Measurements from ENCODE around the gene EFR3B.

EFR3B gene

DNA sequence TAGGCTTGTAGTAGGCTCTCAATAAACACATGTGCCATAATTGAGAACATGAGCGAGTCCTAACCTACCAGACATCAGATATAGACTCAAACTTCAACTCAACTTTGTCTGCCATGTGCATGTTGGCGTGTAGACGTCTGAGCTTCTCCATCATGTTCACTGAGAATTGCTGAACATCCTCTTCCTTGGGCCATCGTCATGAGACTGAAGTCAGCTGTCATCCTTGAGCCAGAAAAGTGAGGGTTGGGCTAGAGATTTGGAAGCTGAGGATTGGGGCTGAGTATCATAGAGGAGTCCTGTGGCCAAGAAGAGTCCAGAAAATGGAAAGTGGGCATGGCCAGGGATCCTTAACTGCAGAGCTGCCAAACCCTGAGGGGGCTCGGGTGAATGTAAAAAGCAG, 7.8 kb upstream of the EFR3B start:
- no peak for DNase-seq (ENCODE audit: low read depth, low spot score)

DNA sequence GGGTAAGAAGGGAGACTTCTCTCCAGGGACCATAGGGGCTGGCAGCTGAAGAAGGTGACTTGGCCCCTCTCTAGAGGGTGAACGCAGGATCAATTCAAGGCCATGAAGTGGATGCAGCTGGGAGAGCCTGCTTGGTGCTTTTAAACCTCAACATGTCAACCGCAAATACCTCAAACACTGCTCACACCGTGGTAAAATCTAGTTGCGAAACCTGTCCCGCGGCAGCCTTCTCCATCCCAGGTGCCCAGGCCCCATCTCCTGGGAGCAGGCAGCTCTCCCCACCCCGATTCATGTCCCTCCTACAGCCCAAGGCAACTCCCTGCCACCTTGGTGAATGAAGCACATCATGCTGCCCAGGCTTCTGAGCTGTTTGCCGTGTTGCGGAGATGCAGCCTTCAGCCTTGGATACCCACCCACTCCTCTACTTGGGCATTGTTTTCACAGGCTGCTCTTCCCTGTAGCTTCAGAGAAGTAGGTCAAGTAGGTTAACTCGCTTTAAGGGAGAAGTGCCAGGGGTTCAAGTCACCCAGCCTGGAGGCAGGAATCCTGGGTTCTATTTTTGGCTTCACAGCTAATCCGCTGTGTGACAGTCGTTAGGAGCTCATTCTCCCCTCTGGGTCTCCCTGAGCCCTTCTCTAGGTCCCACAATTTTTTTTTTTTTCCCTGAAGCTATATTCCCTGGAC, 6.2 kb upstream of the EFR3B start:
- no peak for DNase-seq (ENCODE audit: low read depth, low spot score)

DNA sequence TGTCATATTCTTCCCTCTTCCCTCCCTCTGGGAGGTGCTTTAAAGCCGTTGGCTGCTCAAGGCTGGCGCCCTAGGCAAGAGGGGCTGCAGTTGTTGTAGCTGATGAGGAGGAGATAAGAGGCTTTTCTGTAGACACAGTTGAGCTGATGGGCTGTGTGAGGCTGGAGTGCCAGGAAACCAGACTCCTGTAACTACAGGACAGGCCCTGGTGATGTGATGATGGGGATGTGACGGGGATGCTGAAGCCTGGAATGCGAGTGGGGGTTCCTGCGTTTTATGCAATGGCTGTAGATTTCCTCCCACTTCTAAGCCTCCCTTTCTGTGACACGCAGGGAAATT, 5.7 kb upstream of the EFR3B start:
- DNase-seq (ENCODE audit: low read depth, low spot score), result no peak

DNA sequence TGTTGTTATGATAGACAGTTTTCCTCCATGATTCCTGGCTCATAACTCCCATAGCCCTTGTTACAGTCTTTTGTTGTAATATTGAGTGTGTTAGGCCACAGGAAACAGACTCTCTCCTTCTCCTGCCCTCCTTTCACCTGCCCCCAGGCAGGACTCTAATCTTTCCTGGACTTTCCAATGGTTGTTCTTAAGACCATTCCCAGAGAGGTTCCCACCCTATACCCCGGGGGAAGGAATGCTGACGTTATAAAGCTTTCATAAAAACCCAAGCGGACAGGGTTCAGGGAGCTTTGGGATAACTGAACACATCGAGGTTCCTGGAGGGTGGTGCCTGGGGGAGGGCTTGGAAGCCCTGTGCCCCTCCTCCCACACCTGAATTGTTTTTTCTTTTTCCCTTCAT, 2.8 kb upstream of the EFR3B start:
- DNase-seq (ENCODE audit: low read depth, low spot score), result no peak

DNA sequence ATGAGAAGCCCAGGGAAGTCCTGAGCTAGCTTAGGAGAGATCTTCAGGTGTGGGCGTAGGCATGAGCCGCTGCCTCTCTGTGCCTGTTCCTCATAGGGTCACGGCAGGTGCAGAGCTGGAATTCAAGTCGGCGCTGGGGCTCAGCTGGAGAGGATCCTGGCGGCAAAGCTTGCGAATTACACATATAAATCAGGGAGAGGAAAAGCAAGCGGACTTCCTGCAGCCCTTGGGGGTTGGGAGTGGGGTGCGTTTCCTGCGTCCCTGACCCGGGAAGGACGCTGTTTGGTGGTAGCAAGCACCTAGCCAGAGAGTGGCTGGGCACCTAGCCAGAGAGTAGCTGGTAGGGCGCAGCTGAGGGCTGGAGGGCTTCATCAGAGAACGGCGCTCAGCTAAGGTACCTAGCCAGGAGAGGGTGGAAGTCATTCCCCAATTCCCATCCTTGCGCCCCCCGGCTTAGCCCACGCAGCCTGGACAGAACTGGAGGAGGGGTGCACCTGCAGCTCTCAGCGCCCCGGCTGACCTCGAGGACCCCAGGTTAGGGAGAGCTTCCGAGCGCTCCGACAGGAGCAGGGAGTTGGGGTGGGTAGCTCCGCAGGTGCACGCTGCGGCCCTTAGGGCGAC, 459 bp upstream of the EFR3B start:
- no peak for DNase-seq (ENCODE audit: low read depth, low spot score)

DNA sequence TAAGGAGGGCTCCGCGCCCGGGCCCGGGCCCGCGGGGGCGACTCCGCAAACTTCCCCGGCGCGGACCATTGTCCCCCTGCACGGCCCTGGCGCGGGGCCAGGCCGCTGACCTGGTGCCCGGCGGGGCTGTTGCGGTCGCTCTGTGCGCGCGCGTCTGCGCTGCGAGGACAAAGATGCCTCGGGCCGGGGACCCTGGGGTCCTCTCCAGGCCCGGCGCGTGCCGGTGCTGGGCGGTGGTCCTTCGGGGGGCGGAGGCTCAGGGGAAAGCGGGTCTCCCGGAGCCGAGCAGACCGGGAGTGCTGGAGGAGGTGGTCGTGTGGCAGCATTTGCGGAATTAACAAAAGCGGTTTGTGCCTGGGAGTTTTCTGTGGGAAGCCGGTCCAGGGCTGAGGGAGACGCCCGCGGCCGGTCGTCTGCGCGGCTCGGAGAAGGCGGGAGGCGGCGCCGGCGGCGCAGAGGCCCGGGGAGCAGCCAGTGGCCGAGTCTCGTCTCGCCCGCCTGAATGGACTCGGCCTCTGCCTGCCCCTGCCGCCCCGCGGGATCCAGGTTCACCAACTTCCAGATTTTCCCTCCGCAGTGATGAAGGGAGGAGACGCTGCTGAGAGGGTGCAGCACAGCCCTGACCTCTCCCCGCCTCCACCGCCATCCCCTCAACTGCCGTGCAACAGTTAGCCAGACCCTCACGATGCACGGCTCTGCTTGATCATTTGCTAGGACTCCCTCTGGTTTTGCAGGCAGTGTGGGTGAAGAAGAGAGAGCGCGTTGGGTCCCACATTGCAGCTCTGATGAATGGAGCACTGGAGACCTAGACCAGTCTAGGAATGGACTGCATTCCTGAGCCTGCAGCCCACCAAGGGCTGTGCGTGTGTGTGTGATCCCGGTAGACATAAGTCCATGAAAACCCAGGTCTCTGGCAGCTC, 705 bp downstream of the EFR3B start:
- DNase-seq (ENCODE audit: low read depth, low spot score), result no peak

DNA sequence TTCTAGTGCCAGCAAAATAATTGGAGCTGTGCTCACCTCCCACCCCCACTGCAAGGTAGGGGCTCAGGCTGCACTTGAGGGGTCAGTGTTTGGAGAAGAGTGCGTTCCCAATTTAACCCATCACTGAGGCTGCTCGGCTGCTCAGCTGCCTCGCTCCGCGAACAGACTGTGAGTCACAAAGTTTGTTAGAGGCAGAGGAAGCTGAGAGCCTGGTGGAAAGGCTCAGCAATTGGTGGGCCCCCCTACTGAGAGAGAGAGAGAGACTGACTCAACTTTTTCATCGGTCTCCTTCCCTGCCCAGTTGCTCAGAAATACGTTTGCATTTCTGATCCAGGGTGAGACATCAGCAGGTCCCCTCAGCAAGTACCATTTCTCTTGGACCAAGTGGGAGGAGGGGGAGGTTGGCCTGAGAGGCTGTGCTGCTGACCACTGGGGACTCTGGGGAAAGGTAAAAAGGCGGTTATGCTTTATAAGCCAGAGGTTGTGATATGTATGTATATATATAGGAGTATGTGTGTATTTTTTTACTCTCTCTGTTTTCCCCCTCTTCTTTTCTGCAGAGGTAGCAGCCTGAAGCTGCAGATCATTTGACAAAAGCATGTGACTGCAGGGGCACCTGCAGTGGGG, 1.5 kb downstream of the EFR3B start:
- no peak for DNase-seq (ENCODE audit: low read depth, low spot score)

DNA sequence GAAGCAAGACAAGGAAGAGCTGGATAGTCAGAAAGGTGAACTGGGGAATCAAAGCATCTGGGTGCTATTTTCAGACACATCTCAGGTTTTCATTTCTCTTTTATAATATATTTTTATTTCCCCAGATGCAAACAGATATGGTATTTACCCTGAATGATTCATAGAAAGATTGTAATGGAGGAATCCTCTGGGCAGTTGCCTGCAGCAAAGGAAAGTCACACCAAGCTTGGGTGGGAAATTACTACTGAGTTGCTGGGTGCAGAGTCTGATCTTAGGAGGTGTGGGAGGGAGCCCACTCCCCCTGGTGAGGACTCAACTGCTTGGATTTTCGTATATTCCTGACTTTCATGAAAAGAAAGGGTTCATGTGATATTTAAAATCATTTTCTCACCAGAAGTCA, 2.1 kb downstream of the EFR3B start:
- no peak for DNase-seq (ENCODE audit: low read depth, low spot score)

DNA sequence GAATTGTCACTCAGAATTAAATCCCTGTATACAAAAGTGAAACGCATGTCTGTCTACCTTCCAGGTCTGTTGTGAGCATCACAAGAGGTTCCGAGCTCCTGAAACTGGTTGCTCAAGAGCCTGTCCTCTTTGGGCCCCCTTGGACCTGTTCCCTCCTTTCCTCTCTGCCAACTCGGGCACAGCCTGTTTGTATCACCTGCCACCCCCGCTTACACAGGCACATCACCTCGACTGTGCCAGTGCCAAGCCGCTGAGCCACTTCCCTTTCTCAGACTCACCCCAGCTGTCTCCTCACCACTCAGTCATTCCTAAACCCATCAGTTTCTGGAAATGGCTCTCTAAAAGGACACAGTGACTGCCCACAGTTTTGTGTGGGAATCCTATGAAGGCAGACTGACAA, 3.1 kb downstream of the EFR3B start:
- DNase-seq (ENCODE audit: low read depth, low spot score), result no peak

DNA sequence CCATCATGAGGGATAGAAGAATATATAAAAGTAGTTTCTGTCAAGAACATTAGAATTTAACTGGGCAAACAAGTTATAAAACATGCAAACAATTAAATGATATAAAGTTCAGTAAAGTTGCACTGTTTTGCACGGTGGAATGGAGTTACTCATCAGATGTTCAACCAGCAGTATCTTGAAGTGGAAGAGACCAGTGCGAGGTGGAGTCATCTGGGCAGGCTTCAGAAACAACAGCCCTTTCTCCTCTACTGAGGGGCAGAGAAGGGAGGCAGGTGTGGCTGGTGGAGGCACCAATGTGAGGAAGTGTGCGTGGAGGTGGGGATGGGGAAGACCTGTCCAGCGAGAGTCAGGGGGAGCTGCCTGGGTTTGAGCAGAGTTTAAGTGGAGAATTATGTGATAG, 7.5 kb downstream of the EFR3B start:
- DNase-seq (ENCODE audit: low read depth, low spot score), result no peak

DNA sequence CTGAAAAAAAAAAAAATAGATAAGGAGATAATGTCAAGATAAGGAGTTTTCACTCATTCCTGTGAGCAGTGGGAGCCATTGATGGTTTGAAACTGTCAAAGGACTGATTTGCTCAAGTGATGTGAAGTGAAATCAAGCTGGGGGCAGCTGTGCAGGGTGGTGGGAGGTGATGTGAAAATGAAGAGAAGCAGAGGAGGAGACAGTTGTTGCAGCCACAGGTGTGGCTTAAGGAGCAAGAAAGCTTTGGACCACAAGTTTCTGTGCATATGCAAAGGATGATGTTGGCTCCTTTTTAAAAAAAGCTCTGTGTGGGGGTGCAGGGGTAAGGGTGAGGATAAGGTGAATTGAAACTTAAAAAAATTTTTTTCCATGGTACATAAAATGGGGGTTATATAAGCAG, 8.3 kb downstream of the EFR3B start:
- no peak for DNase-seq (ENCODE audit: low read depth, low spot score)

DNA sequence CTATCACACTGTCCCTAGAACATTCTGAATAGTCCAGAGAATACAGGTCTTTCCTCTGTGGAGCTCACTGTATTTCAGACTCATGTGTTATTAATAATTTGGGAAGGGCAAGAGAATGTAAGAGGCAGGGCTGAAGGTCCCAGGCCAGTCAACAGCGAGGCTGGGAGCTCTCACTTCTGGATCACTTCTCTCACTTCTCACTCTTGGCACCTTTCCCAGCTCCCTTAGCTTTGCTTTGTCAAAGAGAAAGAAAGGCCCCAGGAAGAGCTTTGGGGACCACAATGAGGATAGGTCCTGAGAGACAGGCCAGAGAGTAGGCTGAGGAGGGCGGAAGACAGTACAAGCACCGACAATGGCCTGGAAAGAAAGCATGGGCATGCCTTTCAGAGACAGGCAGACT, 11.2 kb downstream of the EFR3B start:
- no peak for DNase-seq (ENCODE audit: low read depth, low spot score)

DNA sequence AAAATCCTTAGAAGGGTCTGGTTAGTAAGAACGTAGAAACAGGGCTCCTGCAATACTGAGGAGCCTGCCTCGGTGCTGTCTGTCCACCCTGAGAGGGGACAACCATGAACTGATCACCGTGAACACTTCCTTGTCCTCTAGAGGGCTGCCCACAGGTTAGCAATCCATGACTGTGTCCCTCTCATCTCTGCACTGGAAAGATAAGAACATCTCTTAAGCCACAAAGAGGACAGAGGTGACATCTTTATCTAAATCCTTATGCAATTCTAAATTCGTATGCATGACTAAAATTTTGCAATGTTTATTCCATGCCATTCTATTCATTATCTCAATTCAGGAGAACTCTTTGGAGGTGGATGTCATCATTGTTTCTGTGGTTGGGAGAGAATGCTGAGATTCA, 12.8 kb downstream of the EFR3B start:
- DNase-seq (ENCODE audit: low read depth, low spot score), result no peak

DNA sequence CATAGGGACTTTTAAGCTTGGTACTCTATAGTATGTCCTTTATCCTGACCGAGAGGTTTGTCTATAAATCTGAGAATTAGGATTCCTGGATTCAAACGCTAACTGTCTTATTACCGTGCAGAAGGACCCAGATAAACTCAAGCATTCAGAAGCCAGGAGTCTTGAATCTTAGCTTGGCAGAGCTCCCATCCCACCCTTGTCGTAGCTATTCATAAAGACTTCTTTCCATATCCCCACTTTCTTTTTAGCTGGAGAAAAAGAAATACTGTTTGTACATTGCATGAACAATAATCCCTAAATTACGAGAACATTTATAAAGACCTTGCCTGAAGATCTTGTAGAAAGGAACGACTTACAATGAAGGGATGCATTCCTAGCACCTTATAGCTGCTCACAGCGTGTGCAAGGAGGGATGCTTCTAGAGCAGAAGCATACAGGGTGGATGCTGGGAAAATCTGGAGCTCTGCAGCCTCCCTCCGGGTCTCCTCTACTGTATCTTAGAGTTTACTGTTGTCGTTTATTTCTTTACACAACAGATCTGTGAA, 13.6 kb downstream of the EFR3B start:
- no peak for DNase-seq (ENCODE audit: low read depth, low spot score)

DNA sequence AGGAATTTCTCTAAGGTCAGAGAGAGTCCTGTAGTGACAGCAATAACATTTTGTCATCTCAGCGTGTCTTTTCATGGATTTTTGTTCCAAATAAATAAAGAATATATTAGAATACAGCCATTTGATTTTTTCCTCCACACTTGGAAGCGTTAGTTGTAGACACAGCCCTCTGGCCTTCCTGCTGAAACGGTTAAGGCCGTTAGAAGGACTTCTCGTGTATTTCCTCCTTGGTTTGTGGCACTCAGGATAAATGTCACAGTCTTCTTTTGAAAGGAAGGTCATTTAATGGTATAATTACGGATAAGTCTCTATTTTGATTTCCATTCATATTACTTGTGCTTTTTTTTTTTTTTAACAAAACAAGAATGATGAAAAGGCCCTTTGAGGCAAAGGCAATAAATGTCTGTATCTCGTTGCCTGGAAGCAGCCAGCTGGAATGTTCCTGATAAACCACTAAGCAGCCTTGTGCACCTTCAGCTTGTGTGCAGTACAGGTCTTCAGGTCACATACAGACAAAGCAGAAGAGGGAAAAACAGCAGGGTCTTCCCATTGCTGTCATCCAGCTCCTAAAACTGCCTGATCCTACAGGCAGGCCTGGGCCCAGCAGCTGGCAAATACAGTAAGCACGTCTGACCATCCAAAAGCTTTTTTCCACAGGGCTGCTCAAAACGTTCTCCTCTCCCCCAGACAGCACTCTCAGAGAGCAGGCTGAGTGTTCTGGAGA, 14.4 kb downstream of the EFR3B start:
- no peak for DNase-seq (ENCODE audit: low read depth, low spot score)

DNA sequence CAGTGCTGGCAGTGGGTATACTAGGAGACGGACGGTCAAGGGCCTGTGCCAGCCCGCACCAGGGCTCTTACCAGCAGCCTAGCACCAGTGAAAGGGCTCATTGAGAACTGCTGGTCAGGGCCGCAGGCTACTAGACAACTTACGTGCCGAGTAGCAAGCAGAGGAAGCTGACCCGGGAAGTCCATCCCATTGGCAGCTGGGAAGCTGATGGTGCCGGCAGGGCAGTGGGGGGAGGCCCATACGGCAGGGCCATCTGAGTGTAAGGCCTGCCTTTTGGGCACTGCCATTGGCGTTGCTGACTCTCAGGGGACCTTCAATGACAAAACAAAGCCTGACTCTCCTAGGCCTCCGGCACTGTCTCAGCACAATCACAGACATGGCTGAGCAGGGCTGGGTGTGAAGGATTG, 20.6 kb downstream of the EFR3B start:
- no peak for DNase-seq (ENCODE audit: low read depth, low spot score)

DNA sequence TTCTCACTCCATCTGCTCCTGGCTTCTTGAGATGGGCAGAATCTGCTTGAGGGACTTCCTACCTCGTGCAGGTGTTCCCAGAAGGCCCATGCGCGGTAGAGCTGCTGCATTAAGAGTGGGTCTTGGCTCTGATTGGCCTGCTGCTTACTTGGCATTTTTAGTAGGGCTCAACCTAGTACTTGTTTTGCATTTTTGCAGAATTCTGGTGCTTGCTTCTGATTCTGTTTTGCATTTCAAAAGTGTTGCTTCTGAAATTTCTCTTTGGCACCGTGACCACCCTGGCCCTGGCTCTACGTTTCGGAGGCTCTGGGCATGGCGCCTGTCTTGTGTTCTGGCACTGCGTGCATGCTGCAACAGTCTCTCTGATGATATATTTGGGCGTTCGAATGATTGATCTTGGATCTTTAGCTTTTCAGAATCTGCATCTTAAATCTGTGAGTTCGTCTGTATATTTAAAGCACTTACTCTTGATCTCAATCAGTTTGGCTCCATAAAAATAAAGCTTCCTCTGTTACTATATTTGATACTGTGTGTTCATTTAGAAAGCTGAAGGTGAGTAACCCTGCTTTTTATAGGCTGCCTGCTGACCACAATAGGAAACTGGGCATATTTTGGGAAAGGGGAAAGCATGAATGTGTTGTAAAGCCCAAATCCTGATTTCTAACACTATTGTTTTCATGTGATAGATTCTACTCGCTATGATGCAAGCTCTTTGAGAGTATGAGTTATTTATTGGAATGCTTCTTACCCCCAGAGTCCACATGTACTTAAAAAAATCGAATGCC, 22.2 kb downstream of the EFR3B start:
- DNase-seq (ENCODE audit: low read depth, low spot score), result no peak

DNA sequence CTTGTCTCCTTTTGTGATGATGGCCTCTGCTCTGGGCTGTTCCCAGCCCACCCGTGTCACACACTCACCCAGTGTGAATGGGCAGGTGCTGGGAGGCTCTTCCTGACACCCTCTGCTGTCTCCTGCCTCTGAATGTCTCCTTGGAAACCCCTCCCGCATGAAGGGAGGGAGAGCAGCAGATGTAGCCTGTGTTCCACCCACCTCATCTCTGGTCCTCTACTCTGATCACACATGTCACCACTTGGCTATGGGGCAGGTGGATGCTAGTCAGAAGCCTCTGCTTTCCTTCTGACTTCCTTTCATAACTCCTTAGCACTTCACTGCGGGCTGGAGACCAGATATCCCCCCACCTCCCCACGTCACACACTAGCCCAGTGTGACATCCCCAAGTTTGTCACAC, 23.9 kb downstream of the EFR3B start:
- DNase-seq (ENCODE audit: low read depth, low spot score), result no peak

DNA sequence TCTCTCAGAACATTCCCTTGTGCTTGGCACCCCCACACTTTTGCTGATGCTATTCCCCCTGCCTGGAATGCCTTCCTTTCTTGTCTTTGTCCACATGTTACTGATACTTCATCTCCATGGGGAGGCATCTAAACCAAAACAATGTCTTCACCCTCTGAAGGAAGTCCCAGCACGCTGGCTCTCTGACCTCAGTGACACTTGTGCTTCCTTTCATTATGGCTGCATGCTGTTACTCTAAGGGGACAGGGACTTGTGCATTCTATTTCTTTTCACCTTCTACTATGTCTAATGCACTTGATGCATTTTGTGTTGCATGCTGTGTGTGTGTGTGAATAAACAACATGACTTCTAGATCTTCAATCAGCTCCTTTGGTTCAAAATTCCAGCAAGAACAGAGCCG, 24.6 kb downstream of the EFR3B start:
- no peak for DNase-seq (ENCODE audit: low read depth, low spot score)

DNA sequence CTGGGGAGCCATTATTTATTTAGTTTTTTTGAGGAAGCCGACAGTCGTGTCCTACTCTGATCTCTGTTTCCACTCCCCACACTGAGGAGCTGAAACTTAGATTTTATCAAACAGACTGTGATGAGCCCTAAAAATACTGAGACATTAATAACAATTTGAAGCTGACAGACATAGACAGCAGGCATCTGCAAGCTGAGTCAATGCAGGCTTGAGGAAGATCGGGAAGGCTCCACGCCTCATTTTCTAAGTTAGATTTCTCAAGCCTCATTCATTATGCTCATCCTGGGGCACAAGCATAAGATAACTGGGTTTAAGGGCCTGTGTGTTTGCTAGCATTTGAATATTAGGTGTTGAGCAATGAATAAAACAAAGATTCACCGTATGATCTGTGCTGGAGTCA, 26.3 kb downstream of the EFR3B start:
- no peak for DNase-seq (ENCODE audit: low read depth, low spot score)

DNA sequence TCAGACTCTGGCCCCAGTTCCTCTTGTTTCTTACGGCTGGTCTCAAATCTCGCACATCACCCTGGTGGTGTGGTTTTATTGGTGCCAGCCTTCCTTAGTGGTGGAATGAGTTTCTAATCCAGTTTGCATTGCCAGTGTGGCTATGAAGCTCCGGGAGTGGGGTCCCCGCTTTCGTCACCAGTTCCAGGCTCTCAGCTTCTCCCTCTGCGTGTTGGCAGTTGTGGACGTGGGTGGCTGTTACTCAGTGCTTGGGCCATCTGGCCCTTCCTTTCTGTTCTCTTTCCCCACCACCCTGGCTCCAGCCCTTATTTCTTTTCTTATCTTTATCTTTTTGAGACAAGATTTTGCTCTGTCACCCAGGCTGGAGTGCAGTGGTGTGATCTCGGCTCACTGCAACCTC, 30.1 kb downstream of the EFR3B start:
- no peak for DNase-seq (ENCODE audit: low read depth, low spot score)
